ENCODE data around the gene ASB5.
"Not testable (repeated sequence)": the region's sequence is repeated elsewhere in the genome, so short reads cannot be mapped to it uniquely, and the experiment has no call there.

Gene ASB5

GRCh38 chr4:176268963-176269362 is at the start of gene ASB5:
ASB5 (minus strand) TSS chr4:176269222; CDS start chr4:176269108, 114 bp downstream.
- Mint-ChIP-seq H3K4me1 (ENCODE audit: low read depth) (no peaks in the 10 kb centered on the region), H3K9me3 (no peaks in the 10 kb centered on the region), H3K4me3 (no peak within 1 kb of the TSS), H3K27ac (no peak within 1 kb of the TSS), H3K27me3 (peaks cover 2% of the 10 kb centered on the region), H3K36me3 (ENCODE audit: low read depth) (no peaks in the 10 kb centered on the region)
- intact Hi-C loops (cut with micrococcal nuclease), result no loop called here

- Mint-ChIP-seq H3K4me3 (no peak overlapping the region), H3K4me1 (ENCODE audit: low read depth) (peaks cover 16% of the 10 kb centered on the region), H3K27me3 (peaks cover 3% of the 10 kb centered on the region), H3K36me3 (ENCODE audit: low read depth) (peaks cover 12% of the 10 kb centered on the region), H3K9me3 (no peaks in the 10 kb centered on the region), H3K27ac (no peak overlapping the region)
- intact Hi-C loops (cut with micrococcal nuclease), result no loop called here
Measured at GRCh38 chr4:176313596-176314336, 44.7 kb upstream of the ASB5 start.

GRCh38 chr4:176309772-176310171 is 40.8 kb upstream of the ASB5 start:
- peaks cover 3% of the 10 kb centered on the region for H3K27me3 Mint-ChIP-seq
- H3K36me3 Mint-ChIP-seq (ENCODE audit: low read depth), result no peaks in the 10 kb centered on the region
- H3K4me3 Mint-ChIP-seq, result no peak overlapping the region
- intact Hi-C loops (cut with micrococcal nuclease), result no loop called here
- H3K27ac Mint-ChIP-seq, result no peak overlapping the region
- H3K4me1 Mint-ChIP-seq (ENCODE audit: low read depth), result no peaks in the 10 kb centered on the region
- no peaks in the 10 kb centered on the region for H3K9me3 Mint-ChIP-seq

GRCh38 chr4:176309046-176309445 is 40.0 kb upstream of the ASB5 start:
- Mint-ChIP-seq H3K4me3 (no peak overlapping the region), H3K4me1 (ENCODE audit: low read depth) (no peaks in the 10 kb centered on the region), H3K9me3 (no peaks in the 10 kb centered on the region), H3K27me3 (peaks cover 3% of the 10 kb centered on the region), H3K36me3 (ENCODE audit: low read depth) (no peaks in the 10 kb centered on the region), H3K27ac (no peak overlapping the region)
- intact Hi-C loops (cut with micrococcal nuclease), result no loop called here

GRCh38 chr4:176308441-176308840 is 39.4 kb upstream of the ASB5 start:
- H3K27ac Mint-ChIP-seq, result no peak overlapping the region

GRCh38 chr4:176307666-176307930 is 38.6 kb upstream of the ASB5 start:
- Mint-ChIP-seq H3K4me1 (ENCODE audit: low read depth) (no peaks in the 10 kb centered on the region), H3K27me3 (peaks cover 6% of the 10 kb centered on the region), H3K27ac (no peak overlapping the region), H3K4me3 (no peak overlapping the region), H3K36me3 (ENCODE audit: low read depth) (no peaks in the 10 kb centered on the region), H3K9me3 (no peaks in the 10 kb centered on the region)
- intact Hi-C loops (cut with micrococcal nuclease), result no loop called here

More at GRCh38 chr4:176308441-176308840, 39.4 kb upstream of the ASB5 start:
- H3K9me3 Mint-ChIP-seq, result no peaks in the 10 kb centered on the region
- intact Hi-C loops (cut with micrococcal nuclease), result no loop called here
- no peak overlapping the region for H3K4me3 Mint-ChIP-seq
- H3K27me3 Mint-ChIP-seq, result peaks cover 6% of the 10 kb centered on the region
- no peaks in the 10 kb centered on the region for H3K36me3 Mint-ChIP-seq (ENCODE audit: low read depth)
- no peaks in the 10 kb centered on the region for H3K4me1 Mint-ChIP-seq (ENCODE audit: low read depth)

- Mint-ChIP-seq H3K27ac (no peak overlapping the region), H3K27me3 (peaks cover 3% of the 10 kb centered on the region), H3K4me1 (ENCODE audit: low read depth) (no peaks in the 10 kb centered on the region), H3K4me3 (no peak overlapping the region), H3K9me3 (no peaks in the 10 kb centered on the region), H3K36me3 (ENCODE audit: low read depth) (no peaks in the 10 kb centered on the region)
- intact Hi-C loops (cut with micrococcal nuclease), result no loop called here
Measured at GRCh38 chr4:176306837-176307665, 38.0 kb upstream of the ASB5 start.

- Mint-ChIP-seq H3K36me3 (ENCODE audit: low read depth) (no peaks in the 10 kb centered on the region), H3K9me3 (no peaks in the 10 kb centered on the region), H3K27me3 (peaks cover 3% of the 10 kb centered on the region), H3K27ac (no peak overlapping the region), H3K4me3 (no peak overlapping the region), H3K4me1 (ENCODE audit: low read depth) (no peaks in the 10 kb centered on the region)
- intact Hi-C loops (cut with micrococcal nuclease), result no loop called here
Measured at GRCh38 chr4:176303938-176304337, 34.9 kb upstream of the ASB5 start.

GRCh38 chr4:176302283-176303275 is 33.6 kb upstream of the ASB5 start:
- intact Hi-C loops (cut with micrococcal nuclease), result no loop called here
- no peaks in the 10 kb centered on the region for H3K9me3 Mint-ChIP-seq
- H3K27me3 Mint-ChIP-seq, result peaks cover 3% of the 10 kb centered on the region
- no peaks in the 10 kb centered on the region for H3K36me3 Mint-ChIP-seq (ENCODE audit: low read depth)
- H3K4me3 Mint-ChIP-seq, result no peak overlapping the region
- no peaks in the 10 kb centered on the region for H3K4me1 Mint-ChIP-seq (ENCODE audit: low read depth)
- H3K27ac Mint-ChIP-seq, result no peak overlapping the region

- no peak overlapping the region for H3K27ac Mint-ChIP-seq
- no peaks in the 10 kb centered on the region for H3K9me3 Mint-ChIP-seq
- intact Hi-C loops (cut with micrococcal nuclease), result no loop called here
- peaks cover 3% of the 10 kb centered on the region for H3K27me3 Mint-ChIP-seq
- no peak overlapping the region for H3K4me3 Mint-ChIP-seq
- H3K36me3 Mint-ChIP-seq (ENCODE audit: low read depth), result no peaks in the 10 kb centered on the region
- H3K4me1 Mint-ChIP-seq (ENCODE audit: low read depth), result no peaks in the 10 kb centered on the region
Measured at GRCh38 chr4:176300565-176300964, 31.5 kb upstream of the ASB5 start.

GRCh38 chr4:176300036-176300435 is 31.0 kb upstream of the ASB5 start:
- Mint-ChIP-seq H3K4me3 (no peak overlapping the region), H3K27ac (no peak overlapping the region), H3K36me3 (ENCODE audit: low read depth) (no peaks in the 10 kb centered on the region), H3K4me1 (ENCODE audit: low read depth) (no peaks in the 10 kb centered on the region), H3K9me3 (no peaks in the 10 kb centered on the region), H3K27me3 (peaks cover 3% of the 10 kb centered on the region)
- intact Hi-C loops (cut with micrococcal nuclease), result no loop called here

- Mint-ChIP-seq H3K4me3 (no peak overlapping the region), H3K9me3 (no peaks in the 10 kb centered on the region), H3K27me3 (peaks cover 1% of the 10 kb centered on the region), H3K27ac (no peak overlapping the region), H3K4me1 (ENCODE audit: low read depth) (no peaks in the 10 kb centered on the region), H3K36me3 (ENCODE audit: low read depth) (no peaks in the 10 kb centered on the region)
- intact Hi-C loops (cut with micrococcal nuclease), result no loop called here
Measured at GRCh38 chr4:176298664-176299063, 29.6 kb upstream of the ASB5 start.

- H3K4me1 Mint-ChIP-seq (ENCODE audit: low read depth); H3K9me3 Mint-ChIP-seq; intact Hi-C loops (cut with micrococcal nuclease); H3K4me3 Mint-ChIP-seq; H3K27me3 Mint-ChIP-seq; H3K36me3 Mint-ChIP-seq (ENCODE audit: low read depth); H3K27ac Mint-ChIP-seq: not testable (repeated sequence)
Measured at GRCh38 chr4:176295907-176296306, 26.9 kb upstream of the ASB5 start.

GRCh38 chr4:176293660-176294059 is 24.6 kb upstream of the ASB5 start:
- Mint-ChIP-seq H3K4me3 (no peak overlapping the region), H3K27me3 (no peaks in the 10 kb centered on the region), H3K9me3 (no peaks in the 10 kb centered on the region), H3K36me3 (ENCODE audit: low read depth) (no peaks in the 10 kb centered on the region), H3K27ac (no peak overlapping the region), H3K4me1 (ENCODE audit: low read depth) (no peaks in the 10 kb centered on the region)
- intact Hi-C loops (cut with micrococcal nuclease), result no loop called here
